Fibroblast of villous mesenchyme (primary cell): Measurements from ENCODE around the gene TDRD5. TPM values are rescaled to one million over a fixed set of nuclear protein-coding genes. Genes with fewer than 3 reads are reported as not detected.
"Not testable (repeated sequence)": the region's sequence is repeated elsewhere in the genome, so short reads cannot be mapped to it uniquely, and the experiment has no call there.

Source experiments
- DNase-seq: peaks from one replicate; pipeline ENCODE4 v3.0.0-alpha.2; 2010; ENCODE audit warnings: low read depth
- H3K4me3 ChIP-seq: 2 replicates; pipeline ENCODE4 v1.5.1; 2011; ENCODE audit warnings: low read depth, mild to moderate bottlenecking, low read length
- CTCF ChIP-seq: IDR thresholded peaks from 2 replicates; pipeline ENCODE4 v1.5.1; 2012; ENCODE audit warnings: low read depth, mild to moderate bottlenecking, low read length; ENCODE audit not compliant: insufficient read depth
- total RNA-seq: library from RNA; depleted of rRNA; stranded (reverse); fragments of >200 nt; gene quantifications from 2 replicates; pipeline ENCODE4 v1.2.3, GENCODE V29; 2012

Gene TDRD5
- total RNA-seq, 1 donor: not detected

GRCh38 chr1:179677882-179678281 is 86.2 kb downstream of the TDRD5 start:
- no peak for TF ChIP-seq CTCF
- no peak for DNase-seq
- H3K4me3 ChIP-seq: no peak overlapping the region

GRCh38 chr1:179694530-179694929 is 102.9 kb downstream of the TDRD5 start:
- DNase-seq, H3K4me3 ChIP-seq: not testable (repeated sequence)

GRCh38 chr1:179702946-179703539 is 111.4 kb downstream of the TDRD5 start:
- no peak for TF ChIP-seq CTCF
- no peak overlapping the region for H3K4me3 ChIP-seq
- no peak for DNase-seq

GRCh38 chr1:179706339-179706941 is 114.8 kb downstream of the TDRD5 start:
- peak; percentile 73 for DNase-seq
- peak; percentile 78 for TF ChIP-seq CTCF
- no peak overlapping the region for H3K4me3 ChIP-seq

- DNase-seq: peak; percentile 4
- H3K4me3 ChIP-seq: no peak overlapping the region
- no peak for TF ChIP-seq CTCF
These were observed 115.8 kb downstream of the TDRD5 start for GRCh38 chr1:179707406-179707805.

GRCh38 chr1:179708434-179709195 is 117.0 kb downstream of the TDRD5 start:
- DNase-seq: no peak
- no peak overlapping the region for H3K4me3 ChIP-seq
- TF ChIP-seq CTCF: no peak

- no peak for TF ChIP-seq CTCF
- DNase-seq: peak; percentile 72
- no peak overlapping the region for H3K4me3 ChIP-seq
These were observed 118.3 kb downstream of the TDRD5 start for GRCh38 chr1:179709841-179710329.
